Karpas-422 (cell line): ENCODE data around the gene WWOX. TPM values are rescaled to one million over a fixed set of nuclear protein-coding genes. Genes with fewer than 3 reads are reported as not detected.

ENCODE experiments used
- DNase-seq: peaks from one replicate; pipeline ENCODE4 v3.0.0-alpha.2; 2015
- H2AFZ ChIP-seq: fragments of 200-600 bp; sonication (generic); 2 replicates; pipeline ENCODE4 v1.6.1; 2014; ENCODE audit warnings: antibody characterized with exemption, low read length, mixed read lengths
- H3K27ac ChIP-seq: fragments of 200-600 bp; sonication (generic); 2 replicates; pipeline ENCODE4 v1.5.1; 2014; ENCODE audit warnings: mild to moderate bottlenecking, low read length, moderate library complexity
- H3K27me3 ChIP-seq: fragments of 200-600 bp; sonication (generic); 2 replicates; pipeline ENCODE4 v1.6.1; 2014; ENCODE audit warnings: low read length, mixed read lengths
- H3K36me3 ChIP-seq: fragments of 200-600 bp; sonication (generic); 2 replicates; pipeline ENCODE4 v1.6.1; 2014; ENCODE audit warnings: low read length, mixed read lengths; ENCODE audit not compliant: insufficient read depth
- H3K4me1 ChIP-seq: fragments of 200-600 bp; sonication (generic); 2 replicates; pipeline ENCODE4 v1.6.1; 2014; ENCODE audit warnings: mild to moderate bottlenecking, low read length, mixed read lengths
- H3K4me2 ChIP-seq: fragments of 200-600 bp; sonication (generic); 2 replicates; pipeline ENCODE4 v1.6.1; 2014; ENCODE audit warnings: low read length, low read depth, mild to moderate bottlenecking; ENCODE audit not compliant: poor library complexity, severe bottlenecking
- H3K4me3 ChIP-seq: fragments of 200-600 bp; sonication (generic); 2 replicates; pipeline ENCODE4 v1.5.1; 2014; ENCODE audit warnings: mild to moderate bottlenecking, antibody characterized with exemption, low read length, mixed read lengths
- H3K79me2 ChIP-seq: fragments of 200-600 bp; sonication (generic); 2 replicates; pipeline ENCODE4 v1.6.1; 2014; ENCODE audit warnings: mild to moderate bottlenecking, low read length, mixed read lengths
- H3K9ac ChIP-seq: fragments of 200-600 bp; sonication (generic); 2 replicates; pipeline ENCODE4 v1.6.0; 2014; ENCODE audit warnings: low read length
- H3K9me2 ChIP-seq: fragments of 200-600 bp; sonication (generic), shearing (Covaris generic); replicated peaks from 2 replicates; pipeline ENCODE4 v1.6.0; 2014; ENCODE audit warnings: mild to moderate bottlenecking, low read length, moderate library complexity; ENCODE audit not compliant: insufficient read depth
- H3K9me3 ChIP-seq: fragments of 300-700, 200-600 bp; sonication (generic); 2 replicates; pipeline ENCODE4 v1.6.1; 2014; ENCODE audit warnings: low read length, mixed read lengths
- H4K20me1 ChIP-seq: fragments of 200-600 bp; sonication (generic); 2 replicates; pipeline ENCODE4 v1.6.1; 2014; ENCODE audit warnings: mild to moderate bottlenecking, antibody characterized with exemption, low read length, low read depth; ENCODE audit not compliant: insufficient read depth
- total RNA-seq: library from RNA; depleted of rRNA; stranded (reverse); fragments of >200 nt; shearing (Covaris generic); gene quantifications from 2 replicates; pipeline ENCODE4 v1.2.3, GENCODE V29; 2014; ENCODE audit warnings: low replicate concordance

Gene WWOX
- total RNA-seq, 1 experiment from 2014 or later: 66.2 TPM

DNA sequence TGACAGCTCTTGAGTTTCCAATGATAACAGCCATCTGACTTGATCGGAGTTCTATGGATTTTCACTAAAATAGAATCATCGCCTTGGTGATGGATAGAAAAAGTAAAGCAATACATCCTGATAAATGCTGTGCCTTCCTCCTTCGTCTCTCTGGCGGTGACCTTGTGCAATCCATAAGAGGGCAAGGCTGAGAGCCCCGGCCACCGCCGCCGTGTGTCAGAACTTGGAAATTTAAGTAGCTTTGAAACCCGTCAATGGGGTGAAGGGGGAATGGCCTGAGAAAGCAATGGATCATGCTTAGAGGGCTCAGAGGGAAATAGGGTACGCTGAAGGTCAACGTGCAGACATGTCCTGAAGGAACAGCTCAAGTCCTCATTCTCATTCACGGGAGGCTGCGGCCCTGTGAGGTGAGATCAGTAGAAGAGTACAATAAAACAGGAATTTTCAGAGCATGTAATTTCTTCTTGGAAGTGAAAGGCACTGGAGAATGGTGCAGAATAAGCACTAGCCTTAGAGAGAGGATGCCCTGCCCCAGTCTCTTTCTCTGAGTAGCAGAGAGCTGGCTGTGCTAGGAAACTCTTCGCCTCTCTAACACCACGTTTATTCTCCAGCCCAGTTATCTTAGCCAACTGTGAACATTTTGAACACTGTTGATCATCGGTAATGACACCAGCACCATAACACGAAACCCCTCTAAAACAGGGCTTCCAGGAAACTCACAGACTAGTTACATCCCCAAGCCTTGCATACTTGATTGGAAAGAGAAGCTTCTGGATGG, 573.5 kb downstream of the WWOX start:
- Histone ChIP-seq H3K27ac (no peak overlapping the region), H3K9me3 (peaks cover 26% of the 10 kb centered on the region), H3K4me2 (no peak overlapping the region), H3K9ac (no peak overlapping the region), H3K79me2 (no peaks in the 10 kb centered on the region), H2AFZ (no peak overlapping the region), H3K4me3 (no peak overlapping the region), H4K20me1 (no peaks in the 10 kb centered on the region), H3K27me3 (no peaks in the 10 kb centered on the region), H3K4me1 (no peaks in the 10 kb centered on the region), H3K36me3 (no peaks in the 10 kb centered on the region), H3K9me2 (no peaks in the 10 kb centered on the region)
- DNase-seq: no peak

DNA sequence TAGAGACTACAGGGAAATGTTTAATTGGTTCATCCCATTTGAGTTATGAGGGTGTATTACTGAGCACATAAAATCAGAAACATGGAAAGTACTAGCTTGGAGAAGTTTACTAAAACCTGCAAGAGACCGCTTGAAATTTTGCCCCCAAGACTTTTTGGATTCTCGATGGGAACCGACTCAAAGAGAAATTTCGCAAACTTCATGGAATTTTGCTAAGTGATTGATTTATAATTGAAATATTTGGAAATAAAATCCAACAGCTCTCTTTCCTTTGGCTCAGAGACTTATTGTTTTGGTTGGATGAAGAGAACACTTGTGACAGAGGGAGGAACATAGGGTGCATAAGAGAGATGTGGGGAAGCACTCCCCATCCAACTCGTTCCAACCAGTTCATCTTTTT, 574.4 kb downstream of the WWOX start:
- H3K27me3 ChIP-seq: no peaks in the 10 kb centered on the region

DNA sequence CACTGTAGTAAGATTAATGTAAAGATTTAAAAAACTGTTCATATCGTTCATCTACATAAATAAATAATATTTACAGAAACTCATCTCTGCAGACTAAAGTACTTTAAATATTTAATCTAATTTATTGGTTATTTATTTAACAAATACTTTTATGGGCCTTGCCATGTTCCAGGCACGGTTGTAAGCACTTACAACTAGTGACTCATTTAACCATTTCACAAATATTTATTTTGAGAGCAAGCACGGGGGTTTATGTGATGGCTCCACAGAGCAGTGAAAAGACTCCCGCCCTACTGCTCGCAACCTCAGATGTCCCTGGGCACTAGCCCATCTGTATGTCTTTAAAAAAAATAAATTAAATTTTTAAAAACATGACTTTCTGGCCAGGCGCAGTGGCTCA, 575.9 kb downstream of the WWOX start:
- no peak overlapping the region for H3K27ac ChIP-seq
- H3K4me2 ChIP-seq: no peak overlapping the region
- peaks cover 27% of the 10 kb centered on the region for H3K9me3 ChIP-seq
- no peaks in the 10 kb centered on the region for H3K36me3 ChIP-seq
- H3K79me2 ChIP-seq: no peaks in the 10 kb centered on the region
- H2AFZ ChIP-seq: no peak overlapping the region
- no peaks in the 10 kb centered on the region for H3K4me1 ChIP-seq
- no peaks in the 10 kb centered on the region for H3K9me2 ChIP-seq
- H3K9ac ChIP-seq: no peak overlapping the region
- no peaks in the 10 kb centered on the region for H4K20me1 ChIP-seq
- DNase-seq: peak; percentile 12
- H3K4me3 ChIP-seq: no peak overlapping the region
- H3K27me3 ChIP-seq: no peaks in the 10 kb centered on the region

More for the DNA sequence above, 574.4 kb downstream of the WWOX start:
- Histone ChIP-seq H3K4me2 (no peak overlapping the region), H4K20me1 (no peaks in the 10 kb centered on the region), H3K9ac (no peak overlapping the region), H3K4me1 (no peaks in the 10 kb centered on the region), H3K9me2 (no peaks in the 10 kb centered on the region), H2AFZ (no peak overlapping the region), H3K79me2 (no peaks in the 10 kb centered on the region), H3K4me3 (no peak overlapping the region), H3K36me3 (no peaks in the 10 kb centered on the region), H3K27ac (no peak overlapping the region), H3K9me3 (peaks cover 27% of the 10 kb centered on the region)
- peak; percentile 16 for DNase-seq

DNA sequence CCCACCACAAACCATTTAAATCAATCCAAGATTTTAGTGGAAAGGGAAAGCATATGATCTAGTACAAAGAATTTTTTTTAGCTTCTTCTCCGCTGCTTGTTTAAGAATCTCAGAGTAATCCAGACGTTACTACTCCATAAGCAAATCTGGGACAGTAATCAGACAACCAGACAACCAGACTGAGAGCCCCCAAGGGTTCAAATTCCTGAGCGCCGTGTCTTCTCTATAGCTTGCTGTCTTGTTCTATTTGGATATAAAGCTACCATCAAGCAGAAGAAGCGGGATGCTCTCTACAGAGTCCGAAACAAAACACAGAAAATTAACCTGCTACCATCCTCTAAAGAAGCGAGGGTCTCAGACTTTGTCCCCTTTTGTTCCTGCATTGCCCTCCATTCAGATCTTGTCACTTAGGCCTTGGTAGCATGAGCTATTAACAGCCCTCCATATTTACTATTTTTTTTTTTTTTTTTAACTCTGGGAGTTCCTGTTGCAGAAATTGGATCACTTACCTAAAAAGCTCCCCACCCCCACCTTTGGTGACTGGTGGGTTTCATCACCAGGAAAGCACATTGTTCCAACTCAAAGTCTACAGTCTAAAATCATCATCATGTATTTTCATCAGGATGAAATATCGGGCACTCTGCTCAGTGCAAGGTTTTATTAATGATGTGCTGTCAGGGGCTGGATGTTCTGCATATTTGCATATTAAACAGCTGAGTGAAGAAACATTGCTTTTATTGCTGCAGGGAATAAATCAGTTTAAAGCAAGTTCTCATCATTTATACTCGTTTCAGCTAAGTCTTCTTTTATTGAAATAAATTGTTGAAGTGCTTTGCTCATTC, 576.7 kb downstream of the WWOX start:
- Histone ChIP-seq H2AFZ (no peak overlapping the region), H3K9me2 (no peaks in the 10 kb centered on the region), H3K9ac (no peak overlapping the region), H3K79me2 (no peaks in the 10 kb centered on the region), H3K4me3 (no peak overlapping the region), H3K9me3 (peaks cover 27% of the 10 kb centered on the region), H3K4me2 (no peak overlapping the region), H3K4me1 (no peaks in the 10 kb centered on the region), H3K36me3 (no peaks in the 10 kb centered on the region), H3K27ac (no peak overlapping the region), H3K27me3 (no peaks in the 10 kb centered on the region), H4K20me1 (no peaks in the 10 kb centered on the region)
- DNase-seq: peak; percentile 27

DNA sequence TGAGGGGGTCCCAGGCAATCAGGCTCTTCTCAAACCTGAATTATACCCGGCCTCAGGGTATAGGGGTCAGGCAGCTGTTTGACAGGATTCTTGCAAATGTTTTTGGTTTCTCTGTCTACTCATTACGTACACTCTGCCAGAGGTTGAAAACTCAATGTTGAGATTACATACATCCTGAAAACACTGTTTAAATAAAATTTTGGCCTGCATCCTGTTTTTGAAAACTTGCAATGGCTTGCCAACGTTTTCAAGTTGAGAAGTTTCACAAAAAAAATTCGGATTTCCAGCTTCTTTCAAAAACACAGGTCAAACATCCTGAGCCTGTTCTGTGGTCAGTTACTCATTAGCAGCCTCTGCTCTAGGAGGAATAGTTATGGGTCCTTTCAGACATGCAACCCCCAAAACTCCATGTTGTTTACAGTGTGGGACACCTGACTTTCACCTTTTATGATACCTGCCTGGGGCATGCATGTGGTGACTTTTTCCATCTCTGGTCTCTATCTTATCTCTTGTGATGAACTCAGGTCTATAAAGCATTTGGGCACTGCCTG, 577.8 kb downstream of the WWOX start:
- no peak overlapping the region for H2AFZ ChIP-seq

DNA sequence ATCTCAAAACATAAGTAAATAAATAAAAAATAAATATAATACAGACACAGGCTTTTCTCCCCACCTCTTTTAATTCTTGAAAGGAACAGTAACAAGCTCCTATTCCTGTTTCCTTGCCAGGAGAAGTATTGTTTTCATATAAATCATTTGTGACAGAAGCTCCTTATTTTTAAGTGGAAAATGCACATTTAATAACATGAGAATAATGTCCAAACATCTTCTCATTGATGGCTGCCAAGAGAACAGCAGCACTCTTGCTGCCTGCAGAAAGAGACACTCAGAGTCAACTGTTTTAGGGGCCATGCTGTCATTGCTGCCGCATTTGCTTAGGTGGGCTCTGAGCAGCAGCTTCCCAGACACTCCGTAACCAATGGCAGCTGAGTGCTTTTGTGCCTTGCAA, 580.1 kb downstream of the WWOX start:
- Histone ChIP-seq H3K9me2 (no peaks in the 10 kb centered on the region), H3K27me3 (no peaks in the 10 kb centered on the region), H2AFZ (no peak overlapping the region), H3K9me3 (peaks cover 15% of the 10 kb centered on the region; the same call in 1 of the 2 replicates), H3K79me2 (no peaks in the 10 kb centered on the region), H3K4me2 (no peak overlapping the region), H4K20me1 (no peaks in the 10 kb centered on the region), H3K27ac (no peak overlapping the region), H3K4me3 (no peak overlapping the region), H3K9ac (no peak overlapping the region), H3K4me1 (no peaks in the 10 kb centered on the region), H3K36me3 (no peaks in the 10 kb centered on the region)
- DNase-seq: peak; percentile 4

More for the DNA sequence above, 577.8 kb downstream of the WWOX start:
- Histone ChIP-seq H4K20me1 (no peaks in the 10 kb centered on the region), H3K9me2 (no peaks in the 10 kb centered on the region), H3K79me2 (no peaks in the 10 kb centered on the region), H3K4me2 (no peak overlapping the region), H3K9me3 (peaks cover 25% of the 10 kb centered on the region), H3K4me3 (no peak overlapping the region), H3K27me3 (no peaks in the 10 kb centered on the region), H3K4me1 (no peaks in the 10 kb centered on the region), H3K27ac (no peak overlapping the region), H3K9ac (no peak overlapping the region), H3K36me3 (no peaks in the 10 kb centered on the region)
- no peak for DNase-seq

DNA sequence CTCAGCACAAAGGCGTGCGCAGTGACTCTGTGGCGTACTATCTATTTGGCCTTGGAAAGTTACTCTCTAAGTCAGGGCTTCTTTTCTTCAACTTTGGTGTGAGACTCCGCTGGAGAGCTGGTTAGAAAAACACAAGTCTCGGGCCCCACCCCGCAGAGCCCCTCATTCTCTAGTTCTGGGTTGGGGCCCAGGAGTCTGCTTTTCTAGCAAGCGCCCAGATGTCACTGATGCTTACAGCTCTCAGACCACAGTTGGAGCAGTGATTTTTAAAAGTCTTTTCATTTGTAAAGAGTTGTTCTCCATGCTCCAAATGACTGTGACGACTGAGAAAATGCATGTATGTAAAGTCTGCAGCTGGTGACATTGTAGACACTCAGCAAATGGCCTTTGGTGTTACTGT, 582.3 kb downstream of the WWOX start:
- peak; percentile 2 for DNase-seq
- no peak overlapping the region for H3K9ac ChIP-seq
- H3K4me2 ChIP-seq: no peak overlapping the region
- H3K27me3 ChIP-seq: no peaks in the 10 kb centered on the region
- H3K4me3 ChIP-seq: no peak overlapping the region
- H3K27ac ChIP-seq: no peak overlapping the region
- no peaks in the 10 kb centered on the region for H4K20me1 ChIP-seq
- H2AFZ ChIP-seq: no peak overlapping the region
- no peaks in the 10 kb centered on the region for H3K79me2 ChIP-seq
- no peaks in the 10 kb centered on the region for H3K9me2 ChIP-seq
- no peaks in the 10 kb centered on the region for H3K36me3 ChIP-seq
- no peaks in the 10 kb centered on the region for H3K4me1 ChIP-seq
- H3K9me3 ChIP-seq: peaks cover 15% of the 10 kb centered on the region

DNA sequence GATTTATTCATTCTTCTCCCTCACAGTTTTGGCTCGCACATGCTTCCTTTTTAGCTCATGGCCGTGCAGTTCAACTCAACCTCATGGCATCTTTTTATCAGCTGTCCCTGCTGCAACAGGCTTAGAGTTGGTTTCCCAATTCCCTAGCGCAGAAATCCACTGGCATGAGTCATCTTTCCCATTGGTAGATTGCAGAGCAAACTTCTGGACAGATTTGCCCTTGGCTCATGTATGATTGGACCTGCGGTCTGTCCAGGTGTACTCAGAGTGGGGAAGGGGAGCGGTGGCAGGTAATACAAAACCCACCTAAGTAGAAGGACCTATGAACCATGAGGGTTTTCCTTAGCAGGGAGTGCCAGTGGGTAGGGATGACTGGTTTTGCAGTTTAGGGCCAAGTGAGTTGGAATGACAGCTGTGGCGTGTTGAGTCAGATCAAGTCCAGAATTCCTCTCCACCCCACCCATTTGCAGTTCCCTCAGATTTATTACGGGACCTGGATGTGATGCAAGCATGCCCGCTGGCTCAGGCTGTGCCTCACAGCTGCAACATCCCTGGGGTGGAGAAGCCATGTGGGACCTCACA, 584.7 kb downstream of the WWOX start:
- Histone ChIP-seq H3K9ac (no peak overlapping the region), H3K79me2 (no peaks in the 10 kb centered on the region), H3K4me2 (no peak overlapping the region), H4K20me1 (no peaks in the 10 kb centered on the region), H3K27me3 (no peaks in the 10 kb centered on the region), H3K36me3 (no peaks in the 10 kb centered on the region), H3K27ac (no peak overlapping the region), H3K4me1 (no peaks in the 10 kb centered on the region), H3K9me2 (no peaks in the 10 kb centered on the region), H3K4me3 (no peak overlapping the region), H3K9me3 (peaks cover 11% of the 10 kb centered on the region), H2AFZ (no peak overlapping the region)
- no peak for DNase-seq
